Lung microvascular endothelial cell (primary cell): ENCODE data around the gene VPS11. TPM values are rescaled to one million over a fixed set of nuclear protein-coding genes. Genes with fewer than 3 reads are reported as not detected.
"Not testable (repeated sequence)": the region's sequence is repeated elsewhere in the genome, so short reads cannot be mapped to it uniquely, and the experiment has no call there.

ENCODE experiments used
- DNase-seq, 2 donors: peaks; one replicate each; pipeline versions ENCODE4 v3.0.0 to v3.0.0-alpha.2; 2010; ENCODE audit warnings: low read depth in 2 of 2
- total RNA-seq: library from RNA; depleted of rRNA; stranded (reverse); fragments of >200 nt; gene quantifications from 2 replicates; pipeline ENCODE4 v1.2.1, GENCODE V29; 2014

VPS11 gene
- total RNA-seq = 17.0 and 23.4 TPM in 2 replicates

DNA sequence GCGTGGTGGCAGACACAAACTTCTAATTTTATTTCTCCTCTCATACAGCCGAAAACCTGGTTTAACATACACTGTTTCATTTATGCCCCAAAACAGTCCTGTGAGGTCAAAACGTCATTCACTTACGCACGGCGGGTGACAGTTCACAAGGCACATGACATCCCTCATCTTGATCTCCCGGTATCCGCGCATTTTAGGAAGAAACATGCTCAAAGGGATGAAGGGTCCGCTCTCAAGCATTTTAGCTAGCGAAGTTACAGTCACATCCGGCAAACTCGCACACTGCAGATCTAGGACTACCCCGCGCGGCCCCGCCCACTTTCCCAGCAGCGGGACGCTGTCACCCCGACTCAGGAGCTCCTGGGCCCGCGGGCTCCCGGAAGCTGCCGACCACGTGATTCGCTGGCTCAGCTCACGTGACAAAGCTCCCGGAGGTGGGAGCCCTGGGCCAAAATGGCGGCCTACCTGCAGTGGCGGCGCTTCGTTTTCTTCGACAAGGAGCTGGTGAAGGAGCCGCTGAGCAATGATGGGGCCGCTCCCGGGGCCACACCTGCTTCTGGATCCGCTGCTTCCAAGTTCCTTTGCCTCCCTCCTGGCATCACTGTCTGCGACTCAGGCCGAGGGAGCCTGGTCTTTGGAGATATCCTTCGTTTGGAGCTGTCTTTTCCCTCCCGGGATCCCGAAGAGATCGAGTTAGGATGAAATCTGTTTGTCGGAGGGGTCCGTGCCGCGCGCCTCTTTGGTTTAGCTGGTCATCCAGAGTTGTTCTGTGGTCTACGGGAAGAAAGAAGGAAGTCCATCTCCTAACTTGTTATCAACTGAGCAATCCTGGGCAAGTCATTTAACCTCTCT, at the start of gene VPS11:
Gene VPS11 (plus strand): TSS at position 448 of the 852 bp plus-strand sequence. CDS start 6 bp downstream, at position 454.
- DNase-seq = peak; percentile 95 to 97

DNA sequence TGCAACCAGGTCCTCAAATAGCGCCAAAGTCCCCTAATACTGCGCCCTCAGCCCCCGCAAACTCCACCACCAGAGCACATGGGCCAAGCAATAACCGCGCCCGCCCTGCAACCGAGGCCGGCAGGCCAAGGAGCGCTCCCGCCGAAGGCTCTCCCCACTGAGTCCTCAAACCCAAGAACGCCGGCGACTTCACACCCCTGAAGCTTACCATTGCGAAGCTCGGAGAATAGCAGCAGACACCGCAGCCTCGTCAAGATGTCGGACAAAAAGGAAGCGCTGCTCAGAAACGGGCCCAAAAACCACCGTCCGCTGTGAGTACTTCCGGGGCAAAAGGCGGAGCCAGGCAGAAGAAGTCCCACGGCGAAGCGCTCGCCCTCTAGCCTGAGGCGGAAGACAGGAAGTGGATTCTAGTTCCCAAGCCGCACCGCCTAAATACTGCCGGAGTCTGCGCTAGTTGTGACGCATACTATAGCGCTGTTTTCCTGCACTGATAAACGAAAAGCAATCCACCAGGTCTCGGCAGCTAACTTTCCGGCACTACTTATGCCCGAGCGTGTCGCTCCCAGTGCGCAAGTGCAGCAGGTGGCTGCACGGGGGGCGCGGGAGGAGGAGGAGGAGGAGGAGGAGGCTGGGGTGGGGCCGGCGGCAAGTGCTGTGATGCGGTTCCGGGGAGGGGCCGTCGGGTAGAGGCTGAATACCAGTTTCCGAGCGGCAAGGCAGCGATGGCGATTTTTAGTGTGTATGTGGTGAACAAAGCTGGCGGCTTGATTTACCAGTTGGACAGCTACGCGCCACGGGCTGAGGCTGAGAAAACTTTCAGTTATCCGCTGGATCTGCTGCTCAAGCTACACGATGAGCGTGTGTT, 49.3 kb upstream of the VPS11 start, which contains the start of the genes RPS25 and TRAPPC4:
Gene RPS25 (minus strand): TSS at position 270 of the 865 bp plus-strand sequence. CDS start 59 bp downstream, at position 211.
Gene TRAPPC4 (plus strand): TSS at position 693 of the 865 bp plus-strand sequence. CDS start 30 bp downstream, at position 723.
- DNase-seq = peak; percentile 96 to 97

DNA sequence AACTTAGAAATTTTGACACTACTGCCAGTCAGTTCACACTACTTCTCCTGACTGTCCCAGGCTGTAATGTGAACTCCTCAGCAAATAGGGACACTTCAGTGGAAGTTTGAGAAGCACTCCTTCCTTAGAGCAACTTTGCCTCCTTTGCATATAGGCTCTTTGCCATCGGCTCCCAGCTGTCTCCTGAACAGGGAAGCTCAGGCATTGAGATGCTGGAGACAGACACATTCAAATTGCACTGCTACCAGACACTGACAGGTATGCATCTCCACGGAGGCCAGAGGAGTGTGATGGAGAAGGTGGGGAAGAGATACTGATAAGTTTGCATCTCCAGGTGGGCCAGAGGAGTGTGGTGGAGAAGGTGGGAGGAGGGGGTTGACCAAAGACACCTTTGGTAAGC, 47.6 kb upstream of the VPS11 start:
- DNase-seq = no peak

- no peak for DNase-seq
Observed at GRCh38 chr11:119021631-119022030, 46.0 kb upstream of the VPS11 start.

GRCh38 chr11:119023741-119024140, 43.9 kb upstream of the VPS11 start:
- DNase-seq = no peak

DNA sequence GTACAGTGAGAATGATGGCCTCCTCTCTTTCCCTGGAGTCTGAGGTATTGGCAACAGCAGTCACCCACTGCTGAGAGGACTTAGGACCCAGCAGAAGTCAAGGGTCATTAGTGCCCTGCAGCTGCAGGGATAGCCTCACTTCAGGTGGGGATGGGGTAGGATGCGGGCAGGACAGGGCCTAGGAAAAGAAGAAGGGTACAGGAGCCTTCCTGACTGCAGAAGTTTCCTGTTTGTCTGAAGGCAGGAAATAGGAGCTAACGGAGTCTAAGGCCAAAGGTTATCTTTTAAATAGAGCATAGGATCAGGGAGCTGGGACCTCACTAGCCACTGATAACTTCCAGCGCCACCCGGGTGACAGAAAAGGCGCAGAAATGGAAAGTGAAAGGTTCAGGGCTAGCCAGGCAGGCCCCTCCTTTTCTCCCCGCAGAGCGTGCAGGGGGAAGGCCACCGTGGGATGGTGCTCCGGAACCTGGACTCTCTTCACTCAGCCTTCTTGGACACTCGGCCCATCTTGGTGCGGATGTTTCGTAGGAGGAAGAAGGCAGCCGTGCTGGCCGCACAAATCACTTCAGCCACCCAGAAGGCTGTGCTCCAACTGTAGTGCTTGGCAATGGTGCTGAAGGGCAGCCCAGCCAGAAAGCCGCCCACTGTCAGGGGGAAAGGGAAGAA, 43.1 kb upstream of the VPS11 start:
- peak; percentile 12 to 50 for DNase-seq

DNA sequence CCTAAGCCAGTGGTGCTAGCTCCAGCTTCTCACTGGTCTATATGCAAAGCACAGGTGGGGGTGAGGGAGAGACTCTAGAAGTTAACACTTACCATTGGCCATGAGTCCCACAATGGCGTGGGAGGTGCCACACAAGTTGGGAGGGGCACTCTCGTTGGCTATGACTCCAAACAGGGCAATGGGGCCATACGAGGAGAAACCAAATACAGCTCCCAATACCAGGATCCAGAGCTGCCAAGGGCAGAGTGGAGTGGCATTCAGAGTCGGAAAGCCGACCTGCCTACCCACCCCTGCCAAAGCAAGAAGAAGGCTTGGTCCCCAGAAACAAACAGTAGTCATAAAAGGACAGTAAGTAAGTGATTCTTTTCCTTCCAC, 42.5 kb upstream of the VPS11 start:
- DNase-seq = peak in 1 of 2 donors; percentile 11

DNA sequence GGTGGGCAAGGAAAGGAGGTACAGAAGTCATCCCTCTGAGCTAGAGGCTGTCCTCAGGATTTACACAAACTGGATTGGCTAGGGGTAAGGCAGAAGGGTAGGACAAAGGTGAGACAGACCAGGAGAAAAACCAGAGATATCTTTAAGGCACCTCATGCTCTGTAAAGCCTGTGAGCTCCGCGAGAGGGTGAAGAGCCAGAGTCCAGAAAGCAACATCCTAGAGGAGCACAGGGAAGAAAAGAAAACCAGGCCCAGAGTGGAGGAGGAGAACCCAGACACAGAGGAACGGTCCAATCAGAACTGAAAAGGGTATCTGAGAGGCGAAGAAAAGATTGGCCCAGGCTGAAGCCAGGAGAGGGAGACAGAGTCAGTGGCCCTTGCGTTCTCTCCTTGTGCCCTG, 42.1 kb upstream of the VPS11 start:
- DNase-seq = no peak

- DNase-seq = no peak
Observed at GRCh38 chr11:119025978-119026766, 41.4 kb upstream of the VPS11 start.

GRCh38 chr11:119026970-119027369, 40.6 kb upstream of the VPS11 start:
- no peak for DNase-seq

DNA sequence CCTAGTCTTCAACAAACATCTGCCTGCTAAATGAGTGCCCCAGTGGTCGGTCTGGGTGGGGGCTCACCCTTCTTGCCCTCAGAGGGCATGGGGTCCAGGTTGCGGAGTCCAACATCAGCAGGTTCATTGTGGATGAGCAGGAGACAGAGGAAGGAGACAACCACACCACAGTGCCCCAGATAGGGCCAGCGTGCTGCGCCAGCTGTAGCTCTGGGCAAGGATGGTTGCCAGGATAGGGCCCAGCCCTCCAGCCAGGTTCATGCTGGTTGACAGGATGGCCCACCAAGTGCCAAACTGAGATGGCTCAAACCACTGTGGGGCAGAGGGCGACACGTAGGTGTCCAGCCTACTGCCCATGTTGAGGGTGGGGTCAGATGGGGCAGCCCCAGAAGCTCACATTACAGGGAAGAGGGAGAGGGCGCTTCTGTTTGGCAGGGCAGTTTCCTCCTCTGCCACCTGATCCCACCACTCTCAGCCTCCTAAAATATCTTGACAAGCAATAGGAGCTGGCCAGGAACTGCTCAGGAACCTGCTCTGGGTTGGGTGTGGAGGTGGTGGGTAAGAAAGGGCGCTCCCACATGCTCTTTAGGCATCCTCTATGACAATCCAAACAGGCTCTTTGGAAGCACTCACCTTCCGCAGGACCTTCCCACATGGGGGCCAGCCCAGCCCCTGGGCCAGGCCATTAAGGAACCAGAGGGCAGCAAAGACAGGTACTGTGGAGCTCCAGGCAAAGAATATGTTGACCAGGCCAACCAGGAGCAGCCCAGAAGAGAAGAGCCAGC, 39.9 kb upstream of the VPS11 start:
- DNase-seq = no peak

GRCh38 chr11:119028346-119029068, 39.1 kb upstream of the VPS11 start:
- DNase-seq = no peak

DNA sequence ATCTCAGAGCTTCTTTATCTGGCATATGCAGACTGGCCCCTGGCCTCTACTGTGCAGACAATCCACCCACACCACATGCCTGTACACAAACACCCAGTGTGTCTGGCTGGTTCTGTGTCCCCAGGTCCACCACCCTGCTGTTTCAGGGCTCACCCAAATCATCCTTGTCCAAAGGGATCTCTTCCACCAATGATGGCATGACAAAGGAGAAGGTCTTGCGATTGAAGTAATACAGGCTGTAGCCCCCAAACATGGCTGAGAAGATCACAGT, 38.6 kb upstream of the VPS11 start:
- no peak for DNase-seq

- DNase-seq = no peak
Observed at GRCh38 chr11:119029340-119030028, 38.1 kb upstream of the VPS11 start.

DNA sequence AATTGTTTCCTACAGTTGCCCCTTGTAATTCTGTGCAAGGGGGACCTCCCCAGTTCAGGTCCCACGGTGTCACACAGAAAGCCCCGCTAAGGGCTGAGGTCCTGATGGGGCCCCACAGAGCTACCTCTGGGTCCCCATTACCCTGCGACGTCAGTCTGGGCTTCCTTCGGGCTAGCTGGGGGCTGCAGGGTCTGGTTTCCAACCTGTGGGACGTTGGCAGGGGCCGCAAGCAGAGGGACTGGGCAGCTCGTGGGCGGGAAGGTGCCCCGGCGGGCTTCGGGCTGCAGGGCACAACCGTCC, 37.6 kb upstream of the VPS11 start:
- no peak for DNase-seq

GRCh38 chr11:119030329-119031047, 37.1 kb upstream of the VPS11 start, which contains the start of gene SLC37A4:
SLC37A4 (minus strand) TSS chr11:119030877.
- peak; percentile 98 to 99 for DNase-seq

- no peak for DNase-seq
Observed at GRCh38 chr11:119031912-119032280, 35.7 kb upstream of the VPS11 start.

DNA sequence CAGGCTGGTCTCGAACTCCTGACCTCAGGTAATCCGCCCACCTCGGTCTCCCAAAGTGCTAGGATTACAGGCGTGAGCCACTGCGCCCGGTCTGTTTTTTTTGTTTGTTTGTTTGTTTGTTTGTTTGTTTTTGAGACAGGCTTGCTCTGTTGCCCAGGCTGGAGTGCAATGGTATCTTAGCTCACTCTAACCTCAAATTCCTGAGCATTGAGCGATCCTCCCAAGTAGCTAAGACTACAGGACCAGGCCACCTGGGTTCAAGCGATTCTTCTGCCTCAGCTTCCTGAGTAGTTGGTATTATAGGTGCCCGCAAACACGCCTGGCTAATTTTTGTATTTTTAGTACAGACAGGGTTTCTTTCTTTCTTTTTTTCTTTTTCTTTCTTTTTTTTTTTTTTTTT, 34.2 kb upstream of the VPS11 start:
- not testable (repeated sequence) for DNase-seq

DNA sequence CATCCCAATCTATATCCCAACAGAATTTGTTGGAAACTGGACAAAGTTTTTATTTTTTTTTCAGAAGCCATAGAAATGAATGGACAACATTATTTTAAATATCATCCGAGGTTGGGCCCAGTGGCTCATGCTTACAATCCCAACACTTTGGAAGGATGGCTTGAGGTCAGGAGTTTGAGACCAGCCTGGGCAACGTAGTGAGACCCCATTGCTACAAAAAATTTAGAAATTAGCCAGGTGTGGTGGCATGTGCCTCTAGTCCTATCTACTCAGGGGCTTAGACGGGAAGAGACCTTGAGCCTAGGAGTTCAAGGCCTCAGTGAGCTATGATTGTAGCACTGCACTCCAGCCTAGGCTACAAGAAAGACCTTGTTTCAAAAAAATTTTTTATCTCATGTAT, 32.8 kb upstream of the VPS11 start:
- DNase-seq = no peak
